SK-N-MC (cell line): ENCODE data around the gene ZNF831.

Experiments used
- DNase-seq: peaks from one replicate; pipeline ENCODE4 v3.0.0-alpha.2; 2011; ENCODE audit warnings: low read depth, low spot score
- H3K27ac ChIP-seq: fragments of 200-600 bp; sonication (generic); 2 replicates; pipeline ENCODE4 v1.5.1; 2016; ENCODE audit warnings: mixed run types
- H3K36me3 ChIP-seq: fragments of 200-600 bp; sonication (generic); 2 replicates; pipeline ENCODE4 v1.6.1; 2017; ENCODE audit warnings: antibody characterized with exemption, low read length, mixed read lengths; ENCODE audit not compliant: insufficient read depth
- H3K4me3 ChIP-seq: fragments of 200-600 bp; sonication (generic); 2 replicates; pipeline ENCODE4 v1.5.1; 2016
- H3K9ac ChIP-seq: fragments of 200-600 bp; sonication (generic); 2 replicates; pipeline ENCODE4 v1.8.0; 2017; ENCODE audit warnings: mixed run types, mixed read lengths; ENCODE audit not compliant: insufficient read length
- H3K9me3 ChIP-seq: fragments of 200-600 bp; sonication (generic); 2 replicates; pipeline ENCODE4 v1.6.1; 2017; ENCODE audit warnings: low read depth, mild to moderate bottlenecking, antibody characterized with exemption, low read length, moderate library complexity, mixed read lengths
- EZH2 ChIP-seq: fragments of 200-600 bp; sonication (generic); IDR thresholded peaks from one replicate; pipeline ENCODE4 v1.6.1; 2017; ENCODE audit warnings: antibody characterized with exemption
- FOXP2 ChIP-seq: optimal IDR thresholded peaks from 2 replicates; pipeline ENCODE3; 2011; ENCODE audit warnings: mild to moderate bottlenecking, moderate library complexity; ENCODE audit not compliant: insufficient read depth; ENCODE audit errors: extremely low read length, control extremely low read depth
- POLR2AphosphoS5 ChIP-seq: IDR thresholded peaks from 2 replicates; pipeline ENCODE4 v1.6.1; 2012; ENCODE audit warnings: mild to moderate bottlenecking, low read depth, low read length, borderline replicate concordance

Gene ZNF831

DNA sequence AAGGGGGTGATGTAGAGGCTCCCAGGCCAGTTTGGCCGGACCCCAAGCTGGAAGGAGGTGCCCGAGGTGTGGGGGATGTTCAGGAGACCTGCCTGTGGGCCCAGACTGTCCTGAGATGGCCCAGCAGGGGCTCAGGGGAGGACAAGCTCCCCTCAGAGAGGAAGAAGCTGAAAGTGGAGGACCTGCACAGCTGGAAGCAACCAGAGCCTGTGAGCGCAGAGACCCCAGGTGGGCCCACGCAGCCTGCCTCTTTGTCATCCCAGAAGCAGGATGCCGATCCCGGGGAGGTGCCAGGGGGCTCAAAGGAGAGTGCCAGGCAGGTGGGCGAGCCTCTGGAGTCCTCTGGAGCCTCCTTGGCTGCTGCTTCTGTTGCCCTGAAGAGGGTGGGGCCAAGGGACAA lies 29.7 kb downstream of the ZNF831 start:
- Histone ChIP-seq H3K36me3 (no peaks in the 10 kb centered on the region), H3K9ac (no peak overlapping the region), H3K4me3 (no peak overlapping the region), H3K27ac (no peak overlapping the region), H3K9me3 (no peaks in the 10 kb centered on the region)
- no peak for DNase-seq
- TF ChIP-seq FOXP2, result no peak
- TF ChIP-seq POLR2AphosphoS5, result no peak
- TF ChIP-seq EZH2, result no peak

DNA sequence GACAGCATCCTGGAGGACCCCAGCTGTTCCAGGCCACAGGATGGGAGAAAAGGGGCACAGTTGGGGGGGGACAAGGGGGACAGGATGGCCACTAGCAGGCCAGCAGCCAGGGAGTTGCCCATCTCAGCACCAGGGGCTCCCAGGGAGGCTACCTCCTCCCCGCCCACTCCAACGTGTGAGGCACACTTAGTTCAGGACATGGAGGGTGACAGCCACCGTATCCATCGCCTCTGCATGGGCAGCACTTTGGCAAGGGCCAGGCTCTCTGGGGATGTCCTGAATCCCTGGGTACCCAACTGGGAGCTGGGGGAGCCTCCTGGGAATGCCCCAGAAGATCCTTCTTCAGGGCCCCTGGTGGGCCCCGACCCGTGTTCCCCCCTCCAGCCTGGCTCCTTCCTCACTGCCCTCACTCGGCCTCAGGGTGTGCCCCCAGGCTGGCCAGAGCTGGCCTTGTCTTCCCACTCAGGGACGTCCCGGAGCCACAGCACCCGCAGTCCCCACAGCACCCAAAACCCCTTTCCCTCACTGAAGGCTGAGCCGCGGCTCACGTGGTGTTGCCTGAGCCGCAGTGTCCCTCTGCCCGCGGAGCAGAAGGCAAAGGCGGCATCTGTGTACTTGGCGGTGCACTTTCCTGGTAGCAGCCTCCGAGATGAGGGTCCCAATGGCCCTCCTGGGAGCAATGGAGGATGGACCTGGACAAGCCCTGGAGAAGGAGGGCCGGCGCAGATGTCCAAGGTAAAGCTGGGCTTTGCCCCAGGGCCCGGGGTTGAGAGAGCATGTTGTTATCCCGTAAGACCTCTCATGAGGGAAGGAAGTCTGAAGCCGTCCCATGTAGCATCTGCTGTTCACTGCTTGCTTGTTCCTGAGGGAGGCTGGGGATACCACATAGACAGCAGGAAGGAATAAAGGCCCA lies 30.7 kb downstream of the ZNF831 start:
- TF ChIP-seq POLR2AphosphoS5, result no peak
- TF ChIP-seq FOXP2, result no peak
- no peak for TF ChIP-seq EZH2
- Histone ChIP-seq H3K9me3 (no peaks in the 10 kb centered on the region), H3K9ac (no peak overlapping the region), H3K4me3 (no peak overlapping the region), H3K27ac (no peak overlapping the region), H3K36me3 (no peaks in the 10 kb centered on the region)
- DNase-seq, result no peak

DNA sequence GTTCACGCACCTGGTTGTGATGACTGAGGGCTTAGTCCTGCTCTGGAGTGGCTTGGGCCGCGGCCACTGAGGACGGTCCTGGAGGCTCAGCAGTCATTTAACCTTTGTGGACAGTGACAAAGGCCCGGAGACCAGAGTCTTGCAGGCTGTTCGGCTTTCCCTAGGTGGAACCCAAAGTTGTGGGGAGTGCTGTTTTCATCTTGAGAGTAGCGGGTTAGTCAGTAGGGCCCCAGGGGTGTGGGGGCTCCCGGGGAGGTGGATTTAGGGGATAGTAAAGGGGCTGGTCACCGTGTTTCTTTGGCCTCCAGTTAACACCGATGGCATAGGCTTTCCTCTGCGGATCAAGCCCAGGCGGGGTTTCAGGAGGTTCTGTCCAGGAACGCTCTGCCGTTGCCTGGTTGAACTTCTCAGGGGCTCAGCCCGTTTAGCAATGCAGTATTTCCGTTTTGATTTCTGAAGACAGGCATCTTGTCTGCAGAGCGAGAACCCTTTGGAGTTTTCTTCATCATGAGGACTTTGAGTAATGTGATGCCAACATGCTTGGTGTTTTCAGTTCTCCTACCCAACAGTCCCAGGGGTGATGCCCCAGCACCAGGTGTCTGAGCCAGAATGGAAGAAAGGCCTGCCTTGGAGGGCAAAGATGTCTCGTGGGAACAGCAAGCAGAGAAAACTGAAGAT lies 31.8 kb downstream of the ZNF831 start:
- Histone ChIP-seq H3K36me3 (no peaks in the 10 kb centered on the region), H3K9ac (no peak overlapping the region), H3K9me3 (no peaks in the 10 kb centered on the region), H3K27ac (no peak overlapping the region), H3K4me3 (no peak overlapping the region)
- TF ChIP-seq EZH2, result no peak
- TF ChIP-seq FOXP2, result no peak
- no peak for TF ChIP-seq POLR2AphosphoS5
- no peak for DNase-seq

DNA sequence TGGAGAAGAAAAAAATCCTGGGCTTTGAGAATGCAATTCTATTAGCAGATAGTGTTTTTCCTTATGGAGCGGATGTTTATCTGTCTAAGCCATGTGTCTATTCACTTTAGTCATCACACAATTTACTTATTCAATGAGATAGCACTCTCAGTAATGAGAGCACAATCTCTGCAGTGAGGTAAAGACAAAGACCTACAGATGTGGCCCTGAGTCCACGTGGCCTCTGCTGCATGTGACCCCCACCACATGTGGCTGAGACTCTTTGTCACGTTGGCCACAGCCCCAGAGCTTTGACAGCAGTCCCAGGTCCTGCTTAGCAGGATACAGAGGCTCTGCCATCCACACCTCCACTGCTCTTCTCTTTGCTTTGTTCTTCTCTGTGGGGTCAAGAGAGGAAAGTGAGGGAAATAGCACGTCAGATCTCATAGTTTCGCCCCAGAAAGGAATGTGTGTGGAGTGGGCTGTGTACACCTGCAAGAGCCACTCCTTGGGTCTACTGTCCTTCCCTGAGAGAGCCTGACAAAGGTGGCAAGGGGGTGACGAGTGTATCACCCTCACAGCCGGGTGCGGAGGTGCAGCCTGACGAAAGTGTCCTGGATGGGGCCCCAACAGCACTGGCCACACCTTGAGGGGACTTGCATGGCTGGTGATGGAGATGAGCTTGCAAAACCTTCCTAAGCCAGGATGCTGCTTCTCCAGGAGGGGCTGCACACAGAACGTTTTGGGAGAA lies 40.7 kb downstream of the ZNF831 start:
- TF ChIP-seq EZH2 (no peak), FOXP2 (no peak), POLR2AphosphoS5 (no peak)
- H3K9me3 ChIP-seq, result no peaks in the 10 kb centered on the region
- DNase-seq, result no peak
- no peak overlapping the region for H3K4me3 ChIP-seq
- no peak overlapping the region for H3K27ac ChIP-seq
- no peak overlapping the region for H3K9ac ChIP-seq
- H3K36me3 ChIP-seq, result no peaks in the 10 kb centered on the region

DNA sequence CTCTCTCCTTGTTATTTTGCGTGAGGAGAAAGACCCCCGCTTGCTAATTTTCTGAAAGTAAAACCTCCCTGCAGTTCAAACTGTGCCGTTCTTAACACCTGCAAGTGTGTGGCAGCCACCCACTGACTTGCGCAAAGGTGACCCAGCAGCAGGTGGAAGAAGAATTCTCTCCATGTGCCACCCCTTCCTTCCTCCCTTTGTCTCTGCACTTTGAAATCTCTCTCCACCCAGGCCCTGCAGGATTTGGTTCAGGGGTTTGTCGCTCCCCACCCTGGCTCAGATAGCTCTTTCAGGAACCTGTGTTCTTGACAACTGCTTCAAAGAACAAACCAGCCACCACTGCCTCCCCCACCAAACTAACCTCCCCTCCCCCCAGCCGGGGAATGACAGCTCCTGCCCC lies 41.4 kb downstream of the ZNF831 start:
- Histone ChIP-seq H3K9ac (no peak overlapping the region), H3K27ac (no peak overlapping the region), H3K36me3 (no peaks in the 10 kb centered on the region), H3K9me3 (no peaks in the 10 kb centered on the region), H3K4me3 (no peak overlapping the region)
- TF ChIP-seq FOXP2, result no peak
- no peak for TF ChIP-seq POLR2AphosphoS5
- no peak for TF ChIP-seq EZH2
- no peak for DNase-seq

DNA sequence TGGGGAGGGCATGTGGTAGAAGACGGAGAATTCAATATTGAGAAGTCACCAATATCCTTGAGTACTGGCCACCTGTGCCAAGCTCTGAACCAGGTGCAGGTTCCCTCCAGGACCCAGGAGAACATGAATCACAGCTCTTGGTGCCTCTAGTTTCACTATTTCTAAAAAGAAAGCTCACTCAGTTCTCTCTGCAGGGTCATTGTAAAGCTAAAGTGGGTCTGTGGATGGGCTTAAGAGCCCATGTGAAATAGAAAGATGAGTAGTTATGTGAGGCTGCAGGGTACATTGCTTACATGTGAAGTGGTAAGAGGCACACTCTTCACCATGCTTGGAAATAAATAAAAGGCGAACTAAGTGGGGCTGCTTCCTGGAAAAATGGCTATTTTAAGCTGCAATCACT lies 43.6 kb downstream of the ZNF831 start:
- Histone ChIP-seq H3K4me3 (no peak overlapping the region), H3K9me3 (no peaks in the 10 kb centered on the region), H3K9ac (no peak overlapping the region), H3K36me3 (no peaks in the 10 kb centered on the region), H3K27ac (no peak overlapping the region)
- TF ChIP-seq POLR2AphosphoS5, result no peak
- no peak for TF ChIP-seq EZH2
- TF ChIP-seq FOXP2, result no peak
- DNase-seq, result no peak

DNA sequence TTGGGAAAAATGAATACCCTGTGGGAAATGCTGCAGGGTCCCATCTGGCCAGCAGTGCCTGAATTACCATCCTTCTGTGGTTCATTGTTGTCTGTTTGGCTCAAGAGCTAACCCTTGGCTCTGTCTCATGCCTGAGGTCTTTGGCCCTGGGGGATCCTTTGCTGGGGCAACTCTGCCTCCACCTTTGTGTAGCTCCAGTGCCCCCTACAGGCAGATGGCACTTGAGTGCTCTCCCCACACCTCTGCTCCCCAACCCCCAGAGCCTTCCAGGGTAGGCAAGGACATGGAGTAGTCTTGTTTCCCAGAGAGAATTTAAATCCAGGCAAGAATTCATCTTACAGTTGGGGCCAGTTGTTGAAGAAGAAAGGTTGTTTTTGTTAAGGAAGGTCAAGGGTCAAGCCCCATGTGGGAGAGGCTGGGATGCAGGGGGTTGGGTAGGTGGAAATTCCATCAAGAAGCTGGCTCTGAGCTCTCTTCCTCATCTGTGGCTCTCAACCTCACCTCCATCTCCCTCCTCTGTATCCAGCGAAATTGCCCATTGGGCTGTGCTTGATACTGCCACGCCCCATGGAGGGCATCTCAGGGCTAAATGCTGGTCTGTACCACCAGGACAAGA lies 44.2 kb downstream of the ZNF831 start:
- H3K4me3 ChIP-seq, result no peak overlapping the region
- no peak for DNase-seq
- TF ChIP-seq FOXP2, result no peak
- TF ChIP-seq POLR2AphosphoS5, result no peak
- TF ChIP-seq EZH2, result no peak
- H3K9me3 ChIP-seq, result no peaks in the 10 kb centered on the region
- no peaks in the 10 kb centered on the region for H3K36me3 ChIP-seq
- no peak overlapping the region for H3K27ac ChIP-seq
- H3K9ac ChIP-seq, result no peak overlapping the region

DNA sequence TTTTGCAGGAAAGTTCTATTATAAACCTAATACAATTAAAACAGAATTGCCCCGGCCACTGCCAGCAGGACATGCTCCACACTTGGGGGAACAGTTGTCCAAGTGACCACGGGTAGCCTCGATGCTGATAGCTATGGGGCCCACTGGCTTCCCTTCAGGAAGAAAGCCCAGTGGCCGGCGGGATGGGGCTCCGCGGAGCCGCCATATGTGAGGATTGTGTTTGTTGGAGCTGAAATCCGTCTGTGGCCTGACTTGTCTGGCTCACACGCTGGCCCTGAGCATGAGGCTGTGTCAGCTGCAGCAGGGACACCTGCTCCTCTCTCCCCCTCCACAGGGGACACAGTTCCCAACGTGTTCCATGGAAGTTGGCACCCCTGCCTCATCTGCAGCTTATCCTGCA lies 46.6 kb downstream of the ZNF831 start:
- H3K4me3 ChIP-seq, result no peak overlapping the region
- no peaks in the 10 kb centered on the region for H3K9me3 ChIP-seq

More for the DNA sequence above, 46.6 kb downstream of the ZNF831 start:
- TF ChIP-seq EZH2 (no peak), POLR2AphosphoS5 (no peak), FOXP2 (no peak)
- DNase-seq, result no peak
- Histone ChIP-seq H3K9ac (no peak overlapping the region), H3K36me3 (no peaks in the 10 kb centered on the region), H3K27ac (no peak overlapping the region)
